Activated B cell treated with CpG ODN at 0.5 μM for 24 hours (primary cell): ENCODE results near the gene LTB4R. TPM values are rescaled to one million over a fixed set of nuclear protein-coding genes. Genes with fewer than 3 reads are reported as not detected.

Source experiments
- ATAC-seq: fragments of 200-7000 bp; cut with Tn5 transposase; one replicate; pipeline ENCODE4 v1.10.0; 2021; ENCODE audit warnings: low read depth, mild to moderate bottlenecking, moderate library complexity
- CTCF ChIA-PET: fragments of 350-600 bp; sonication (Branson Sonifier 250); formaldehyde crosslinking; loops from one replicate; lab custom pipeline; 2021; ENCODE audit warnings: antibody characterized with exemption; lab: Charles Lee
- POLR2A ChIA-PET: fragments of 350-600 bp; sonication (Branson Sonifier 250); formaldehyde crosslinking; loops from one replicate; lab custom pipeline; 2021; ENCODE audit warnings: antibody characterized with exemption; lab: Charles Lee
- DNase-seq: peaks from one replicate; pipeline ENCODE4 v3.0.0; 2022
- H3K27ac Mint-ChIP-seq: one replicate; pipeline ENCODE4 v1.8.0; 2020; ENCODE audit warnings: mixed read lengths
- H3K27me3 Mint-ChIP-seq: one replicate; pipeline ENCODE4 v1.8.0; 2021; ENCODE audit warnings: mixed read lengths
- H3K36me3 Mint-ChIP-seq: one replicate; pipeline ENCODE4 v1.8.0; 2021; ENCODE audit warnings: low read depth, mixed read lengths
- H3K4me1 Mint-ChIP-seq: one replicate; pipeline ENCODE4 v1.8.0; 2021; ENCODE audit warnings: mixed read lengths
- H3K4me3 Mint-ChIP-seq: one replicate; pipeline ENCODE4 v1.8.0; 2020; ENCODE audit warnings: mild to moderate bottlenecking, mixed read lengths
- H3K9me3 Mint-ChIP-seq: one replicate; pipeline ENCODE4 v1.8.0; 2020; ENCODE audit warnings: mixed read lengths
- intact Hi-C: fragments of 100-400 bp; cut with micrococcal nuclease; formaldehyde crosslinking; loops from one replicate; pipeline ENCODE4 v1.15.1; 2024
- total RNA-seq: library from RNA; stranded (reverse); gene quantifications from 2 replicates; pipeline ENCODE4 v1.2.3, GENCODE V29; 2022
- TF ChIP-seq, protein P1 (sequence below): fragments of 200-600 bp; IDR thresholded peaks from one replicate; pipeline ENCODE4 v1.8.0; 2022; ENCODE audit warnings: antibody characterized with exemption, mild to moderate bottlenecking

LTB4R gene
- total RNA-seq, 1 donor from 2014 or later, result 8.2 TPM

DNA sequence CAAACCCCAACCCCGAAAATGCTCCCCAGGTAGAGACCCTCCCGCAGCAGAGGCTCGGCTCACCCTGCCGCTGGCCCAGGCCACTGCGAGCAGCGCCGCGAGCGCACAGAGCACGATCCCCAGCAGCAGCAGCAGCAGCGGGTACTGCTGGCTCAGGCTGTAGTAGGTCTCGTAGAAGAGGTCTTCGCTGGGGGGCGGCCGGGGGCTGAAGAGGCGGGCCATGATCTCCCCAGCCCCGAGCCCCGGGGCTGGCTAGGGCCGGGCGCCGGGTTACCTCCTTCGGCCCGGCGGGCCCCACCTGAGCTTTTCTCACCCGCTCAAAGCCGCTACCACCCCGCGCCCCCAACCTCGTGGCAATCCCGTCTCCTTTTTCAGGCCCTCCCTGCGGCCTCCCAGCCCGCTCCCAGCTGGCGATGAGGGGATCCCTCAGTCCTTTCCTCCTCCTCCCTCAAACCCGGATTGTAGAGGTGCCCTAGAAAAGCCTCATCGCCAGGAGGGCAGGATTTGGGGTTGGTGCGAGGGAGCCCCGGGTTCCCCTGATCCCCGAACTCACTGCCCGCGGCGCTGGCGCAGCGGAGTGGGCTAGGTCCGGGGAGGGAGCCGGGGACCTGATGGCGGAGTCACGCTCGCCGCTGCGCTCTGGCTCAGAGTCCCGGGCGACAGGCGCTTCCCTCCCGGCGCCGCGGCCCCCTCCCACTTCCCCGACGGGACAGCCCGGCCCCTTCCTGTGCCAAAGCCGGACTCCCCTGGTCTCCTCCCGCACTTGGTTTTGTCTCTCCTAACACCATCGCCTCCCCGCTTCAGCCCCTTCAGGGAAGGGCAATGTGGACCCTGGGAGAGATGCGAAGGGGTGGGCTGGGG, 23.4 kb downstream of the LTB4R start, which contains the start of gene ADCY4:
Gene ADCY4, minus strand, starts transcription at position 641 of the 861 bp plus-strand sequence. Its CDS starts 419 bp downstream, at position 222.
- Mint-ChIP-seq H3K9me3 (no peaks in the 10 kb centered on the region), H3K27me3 (peaks cover 14% of the 10 kb centered on the region), H3K4me1 (peaks cover 52% of the 10 kb centered on the region), H3K36me3 (peaks cover 21% of the 10 kb centered on the region), H3K27ac (no peak within 1 kb of the TSS), H3K4me3 (peak within 1 kb of the TSS; percentile 41)
- ATAC-seq (no peak), DNase-seq (peak; percentile 46)
- intact Hi-C loops, result loop anchor here (5.0 to 10.0 kb wide), 3 partner anchors 37 to 780 kb away; partner anchors contain the start of genes DHRS1, NOP9, THTPA and ZFHX2
- ChIA-PET CTCF (interaction anchor here (1.4 to 13.6 kb wide), 6 partner anchors 11 to 146 kb away, joined by 4 to 353 read pairs (median 18); partner anchors contain the start of genes CBLN3, IPO4 and KHNYN), POLR2A (interaction anchor here (1.1 to 11.5 kb wide), 6 partner anchors 11 to 102 kb away, joined by 3 to 216 read pairs (median 16); partner anchors contain the start of genes CBLN3 and KHNYN)
- TF ChIP-seq, protein P1, sequence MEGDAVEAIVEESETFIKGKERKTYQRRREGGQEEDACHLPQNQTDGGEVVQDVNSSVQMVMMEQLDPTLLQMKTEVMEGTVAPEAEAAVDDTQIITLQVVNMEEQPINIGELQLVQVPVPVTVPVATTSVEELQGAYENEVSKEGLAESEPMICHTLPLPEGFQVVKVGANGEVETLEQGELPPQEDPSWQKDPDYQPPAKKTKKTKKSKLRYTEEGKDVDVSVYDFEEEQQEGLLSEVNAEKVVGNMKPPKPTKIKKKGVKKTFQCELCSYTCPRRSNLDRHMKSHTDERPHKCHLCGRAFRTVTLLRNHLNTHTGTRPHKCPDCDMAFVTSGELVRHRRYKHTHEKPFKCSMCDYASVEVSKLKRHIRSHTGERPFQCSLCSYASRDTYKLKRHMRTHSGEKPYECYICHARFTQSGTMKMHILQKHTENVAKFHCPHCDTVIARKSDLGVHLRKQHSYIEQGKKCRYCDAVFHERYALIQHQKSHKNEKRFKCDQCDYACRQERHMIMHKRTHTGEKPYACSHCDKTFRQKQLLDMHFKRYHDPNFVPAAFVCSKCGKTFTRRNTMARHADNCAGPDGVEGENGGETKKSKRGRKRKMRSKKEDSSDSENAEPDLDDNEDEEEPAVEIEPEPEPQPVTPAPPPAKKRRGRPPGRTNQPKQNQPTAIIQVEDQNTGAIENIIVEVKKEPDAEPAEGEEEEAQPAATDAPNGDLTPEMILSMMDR, result no peak

DNA sequence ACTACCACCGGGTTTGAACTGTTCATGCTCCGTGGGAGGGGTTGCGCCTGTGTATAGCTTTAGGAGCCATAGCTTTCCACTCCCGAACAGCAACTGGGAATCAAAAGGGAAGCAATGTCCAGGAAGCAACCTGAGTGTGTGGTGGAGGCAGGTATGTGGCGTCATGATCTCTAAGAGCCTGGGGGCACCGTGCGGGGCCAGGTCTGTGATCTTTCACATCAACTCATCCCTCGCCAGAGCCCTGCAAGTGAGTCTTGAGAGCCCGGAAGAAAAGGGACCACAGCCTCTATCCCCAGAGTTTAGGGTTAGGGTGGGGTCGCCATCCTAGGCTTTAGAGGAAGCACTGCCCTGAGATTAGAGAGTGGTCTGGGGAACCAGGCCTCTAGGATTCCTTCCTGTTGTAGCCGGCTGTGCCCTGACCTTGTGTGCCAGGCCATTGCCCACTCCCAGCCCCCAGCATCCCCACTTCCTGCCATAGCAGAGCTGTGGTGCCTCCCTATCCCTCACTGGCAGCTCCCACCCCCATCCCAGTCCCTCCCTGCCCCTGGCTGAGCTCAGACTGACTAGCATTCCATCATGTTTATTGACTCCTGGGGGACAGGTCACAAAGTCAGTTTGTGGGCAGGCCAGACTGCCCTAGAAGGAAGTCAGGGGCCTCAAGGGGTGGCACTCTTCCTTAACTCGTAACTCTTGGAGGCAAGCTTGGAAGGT, 24.3 kb downstream of the LTB4R start:
- Mint-ChIP-seq H3K36me3 (peaks cover 22% of the 10 kb centered on the region), H3K27ac (no peak overlapping the region), H3K4me1 (peaks cover 58% of the 10 kb centered on the region), H3K4me3 (peak overlapping the region; percentile 38), H3K27me3 (peaks cover 14% of the 10 kb centered on the region), H3K9me3 (no peaks in the 10 kb centered on the region)
- ATAC-seq (no peak), DNase-seq (no peak)
- intact Hi-C loops, result loop anchor here (10.0 kb wide), 2 partner anchors 339 to 781 kb away; partner anchors contain the start of genes THTPA and ZFHX2
- POLR2A ChIA-PET, result interaction anchor here (1.1 to 11.5 kb wide), 4 partner anchors 30 to 101 kb away, joined by 3 to 216 read pairs (median 15); partner anchors contain the start of genes CBLN3 and KHNYN
- CTCF ChIA-PET, result interaction anchor here (1.1 to 13.6 kb wide), 2 partner anchors 74 to 98 kb away, joined by 3 to 353 read pairs; partner anchors contain the start of genes CBLN3 and KHNYN
- TF ChIP-seq, protein P1, result no peak

DNA sequence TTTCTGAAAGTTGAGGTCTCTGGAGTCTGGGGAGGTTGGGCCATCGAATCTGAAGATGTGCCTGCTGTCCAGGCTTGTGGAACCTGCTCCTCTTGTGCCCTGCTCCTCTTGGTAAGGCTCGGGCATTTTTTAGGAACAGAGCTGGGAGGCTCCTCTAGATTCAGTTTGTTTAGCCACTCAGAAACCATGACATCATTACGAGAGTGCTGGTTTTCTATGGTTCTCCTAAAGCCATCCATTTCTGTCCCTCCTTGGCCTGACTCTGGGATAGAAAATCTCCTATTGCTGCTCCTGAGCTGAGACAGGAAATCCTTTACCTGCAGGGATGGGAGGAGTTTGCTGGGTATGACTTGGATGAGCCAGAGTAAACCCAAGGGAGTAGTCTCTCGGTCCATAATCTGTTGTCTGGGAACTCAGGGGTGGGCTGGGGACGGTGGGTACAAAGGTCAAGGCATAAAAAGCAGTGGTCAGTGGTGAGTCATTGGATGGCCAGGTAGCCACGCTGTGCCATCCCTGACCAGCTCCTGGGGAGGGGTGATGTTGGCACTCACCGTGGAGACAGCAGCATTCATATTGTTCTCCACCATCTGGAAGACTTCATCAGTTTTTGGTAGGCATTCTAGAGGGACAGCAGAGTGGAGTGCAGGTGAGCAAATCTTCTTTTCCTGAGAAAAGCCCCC, 26.0 kb downstream of the LTB4R start:
- POLR2A ChIA-PET, result interaction anchor here (1.0 to 11.5 kb wide), 2 partner anchors 94 to 99 kb away, joined by 3 to 216 read pairs; partner anchors contain the start of genes CBLN3 and KHNYN
- peaks cover 22% of the 10 kb centered on the region for H3K36me3 Mint-ChIP-seq
- CTCF ChIA-PET, result interaction anchor here (0.7 to 13.6 kb wide), 2 partner anchors 26 to 97 kb away, joined by 3 to 353 read pairs; partner anchors contain the start of genes CBLN3, KHNYN and LTB4R
- H3K4me3 Mint-ChIP-seq, result no peak overlapping the region
- TF ChIP-seq, protein P1, result no peak
- no peak overlapping the region for H3K27ac Mint-ChIP-seq
- H3K9me3 Mint-ChIP-seq, result no peaks in the 10 kb centered on the region
- ATAC-seq (no peak), DNase-seq (no peak)
- peaks cover 18% of the 10 kb centered on the region for H3K27me3 Mint-ChIP-seq
- peaks cover 51% of the 10 kb centered on the region for H3K4me1 Mint-ChIP-seq
- intact Hi-C loops, result loop anchor here (10.0 kb wide), 2 partner anchors 338 to 782 kb away; partner anchors contain the start of genes THTPA and ZFHX2

DNA sequence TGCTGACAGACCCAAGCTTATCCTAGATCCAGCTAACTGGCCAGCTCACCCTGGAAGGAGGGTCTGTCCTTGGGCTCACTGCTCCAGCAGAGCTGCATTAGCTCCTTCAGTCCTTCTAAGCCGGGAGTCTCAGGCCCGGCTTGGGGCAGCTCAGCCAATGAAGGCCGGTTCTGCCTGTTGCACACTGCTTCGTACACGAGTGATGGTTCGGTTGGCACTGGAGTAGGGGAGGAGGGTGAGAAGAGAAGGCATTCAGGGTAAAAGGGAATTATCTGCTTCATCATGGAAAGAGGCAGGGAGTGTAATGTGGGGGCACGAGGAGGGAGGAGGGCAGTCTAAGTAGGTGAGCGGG, 26.5 kb downstream of the LTB4R start:
- POLR2A ChIA-PET, result interaction anchor here (1.0 to 11.5 kb wide), 3 partner anchors 93 to 104 kb away, joined by 3 to 216 read pairs (median 7); partner anchors contain the start of genes CBLN3, KHNYN and SDR39U1

More for the DNA sequence above, 26.5 kb downstream of the LTB4R start:
- Mint-ChIP-seq H3K27ac (no peak overlapping the region), H3K4me1 (peaks cover 47% of the 10 kb centered on the region), H3K9me3 (no peaks in the 10 kb centered on the region), H3K36me3 (peaks cover 22% of the 10 kb centered on the region), H3K27me3 (peaks cover 18% of the 10 kb centered on the region), H3K4me3 (peak overlapping the region; percentile 32)
- DNase-seq, result no peak
- no peak for ATAC-seq
- TF ChIP-seq, protein P1, result no peak
- CTCF ChIA-PET, result interaction anchor here (0.7 to 13.6 kb wide), 2 partner anchors 26 to 96 kb away, joined by 3 to 353 read pairs; partner anchors contain the start of genes CBLN3, KHNYN and LTB4R
- intact Hi-C loops, result loop anchor here (10.0 kb wide), 2 partner anchors 337 to 783 kb away; partner anchors contain the start of genes THTPA and ZFHX2
